Breast epithelium (tissue), 4 donors: ENCODE measurements around the gene PI16. TPM values are rescaled to one million over a fixed set of nuclear protein-coding genes. Genes with fewer than 3 reads are reported as not detected.
"Not testable (repeated sequence)": the region's sequence is repeated elsewhere in the genome, so short reads cannot be mapped to it uniquely, and the experiment has no call there.

Experiments used
- DNase-seq, 2 donors: peaks; one replicate each; pipeline ENCODE4 v3.0.0-alpha.2; 2019; ENCODE audit warnings: low spot score in 2 of 2
- H3K27ac ChIP-seq, 2 donors: fragments of 200-600 bp; sonication (generic) in 1 of 2; one replicate each; pipeline ENCODE4 v1.5.1; 2016 to 2019; ENCODE audit warnings: mild to moderate bottlenecking in 1 of 2
- H3K27me3 ChIP-seq, 2 donors: fragments of 200-600 bp; sonication (generic) in 1 of 2; one replicate each; pipeline versions ENCODE4 v1.5.1 to v1.6.0; 2017 to 2019; ENCODE audit warnings: control low read depth in 1 of 2, mild to moderate bottlenecking in 1 of 2
- H3K36me3 ChIP-seq: fragments of 200-600 bp; one replicate; pipeline ENCODE4 v1.5.1; 2019
- H3K4me1 ChIP-seq, 2 donors: fragments of 200-600 bp; sonication (generic); one replicate each; pipeline ENCODE4 v1.5.1; 2016 to 2019; ENCODE audit warnings: control low read depth in 1 of 2
- H3K4me3 ChIP-seq, 3 donors: fragments of 200-600 bp; sonication (generic); 1 replicate in 2 of 3; 2 replicates in 1 of 3; pipeline ENCODE4 v1.5.1; 2016 to 2019; ENCODE audit warnings: mild to moderate bottlenecking in 3 of 3, moderate library complexity in 2 of 3
- H3K9me3 ChIP-seq, 2 donors: fragments of 200-600 bp; sonication (generic) in 1 of 2; one replicate each; pipeline ENCODE4 v1.5.1; 2016 to 2019; ENCODE audit warnings: control low read depth in 1 of 2
- CTCF ChIP-seq, 3 donors: fragments of 450-650 bp; IDR thresholded peaks; one replicate each; pipeline ENCODE4 v1.5.1; 2016 to 2017; ENCODE audit warnings: antibody characterized with exemption in 3 of 3, mild to moderate bottlenecking in 3 of 3, moderate library complexity in 3 of 3
- POLR2A ChIP-seq: fragments of 450-650 bp; IDR thresholded peaks from one replicate; pipeline ENCODE4 v1.6.1; 2016; ENCODE audit warnings: antibody characterized with exemption, mild to moderate bottlenecking, moderate library complexity
- POLR2AphosphoS5 ChIP-seq, 3 donors: sonication (generic); formaldehyde crosslinking; IDR thresholded peaks; one replicate each; pipeline ENCODE4 v1.6.1; 2017; ENCODE audit warnings: antibody characterized with exemption in 3 of 3
- intact Hi-C: fragments of 100-400 bp; cut with DNase I; formaldehyde crosslinking; loops from one replicate; pipeline ENCODE4 v1.15.1; 2023; ENCODE audit warnings: low total_unique reads
- total RNA-seq, 3 donors: library from RNA; depleted of rRNA; stranded (reverse); fragments of >200 nt; gene quantifications; one replicate each; pipeline ENCODE4 v1.1.0, GENCODE V29; 2016

Gene PI16
- total RNA-seq, 3 donors from 2014 or later: 2.8 to 14.9 (median 5.2) TPM

- TF ChIP-seq POLR2AphosphoS5 (IDR thresholded peaks at IDR 0.05): no peak
- TF ChIP-seq CTCF (IDR thresholded peaks at IDR 0.05): peak in 1 of 3 donors; percentile 3
- DNase-seq: no peak
- H3K27me3 ChIP-seq: no peaks in the 10 kb centered on the region
- peaks cover 3 to 17% of the 10 kb centered on the region in 2 donors for H3K4me1 ChIP-seq
- H3K9me3 ChIP-seq: no peaks in the 10 kb centered on the region
- peak overlapping the region; percentile 98 to 100 (median 99) for H3K4me3 ChIP-seq
- no peaks in the 10 kb centered on the region for H3K36me3 ChIP-seq
- H3K27ac ChIP-seq: peak overlapping the region; percentile 96
- intact Hi-C loops: no loop called here
These were observed 32.1 kb downstream of the PI16 start for GRCh38 chr6:36986704-36987047.

- Histone ChIP-seq H3K27me3 (no peaks in the 10 kb centered on the region), H3K36me3 (no peaks in the 10 kb centered on the region), H3K4me1 (peaks cover 0 to 11% of the 10 kb centered on the region in 2 donors), H3K4me3 (no peak overlapping the region), H3K9me3 (no peaks in the 10 kb centered on the region), H3K27ac (no peak overlapping the region)
- TF ChIP-seq CTCF (IDR thresholded peaks at IDR 0.05) (no peak), POLR2AphosphoS5 (IDR thresholded peaks at IDR 0.05) (no peak), POLR2A (no peak)
- DNase-seq: no peak
- intact Hi-C loops: no loop called here
These were observed 34.7 kb downstream of the PI16 start for GRCh38 chr6:36989264-36989663.

- H3K4me1 ChIP-seq, H3K9me3 ChIP-seq, H3K36me3 ChIP-seq, H3K4me3 ChIP-seq, H3K27ac ChIP-seq, intact Hi-C loops, H3K27me3 ChIP-seq, DNase-seq: not testable (repeated sequence)
These were observed 35.9 kb downstream of the PI16 start for GRCh38 chr6:36990401-36990800.

GRCh38 chr6:36997811-36998722 is 43.5 kb downstream of the PI16 start:
- Histone ChIP-seq H3K36me3 (no peaks in the 10 kb centered on the region), H3K9me3 (no peaks in the 10 kb centered on the region), H3K4me1 (no peaks in the 10 kb centered on the region), H3K4me3 (peak overlapping the region in 1 of 3 donors; percentile 15), H3K27ac (peak overlapping the region; percentile 86 to 91), H3K27me3 (no peaks in the 10 kb centered on the region)
- peak in 1 of 3 donors; percentile 29 for TF ChIP-seq POLR2AphosphoS5 (IDR thresholded peaks at IDR 0.05)
- no peak for TF ChIP-seq POLR2A
- no peak for TF ChIP-seq CTCF (IDR thresholded peaks at IDR 0.05)
- intact Hi-C loops: no loop called here
- peak in 1 of 2 donors; percentile 67 for DNase-seq

GRCh38 chr6:36998723-36999038 is 44.1 kb downstream of the PI16 start:
- no peak for DNase-seq
- Histone ChIP-seq H3K27ac (peak overlapping the region; percentile 86 to 91), H3K36me3 (no peaks in the 10 kb centered on the region), H3K4me1 (no peaks in the 10 kb centered on the region), H3K4me3 (peak overlapping the region in 1 of 3 donors; percentile 15), H3K27me3 (no peaks in the 10 kb centered on the region), H3K9me3 (no peaks in the 10 kb centered on the region)
- intact Hi-C loops: no loop called here
- peak in 1 of 3 donors; percentile 48 for TF ChIP-seq POLR2AphosphoS5 (IDR thresholded peaks at IDR 0.05)
- no peak for TF ChIP-seq POLR2A

- peak overlapping the region; percentile 86 to 91 for H3K27ac ChIP-seq
- H3K4me1 ChIP-seq: no peaks in the 10 kb centered on the region
- H3K27me3 ChIP-seq: no peaks in the 10 kb centered on the region
- intact Hi-C loops: no loop called here
- TF ChIP-seq CTCF (IDR thresholded peaks at IDR 0.05): no peak
- no peak for DNase-seq
- H3K4me3 ChIP-seq: no peak overlapping the region
- H3K36me3 ChIP-seq: no peaks in the 10 kb centered on the region
- H3K9me3 ChIP-seq: no peaks in the 10 kb centered on the region
These were observed 44.7 kb downstream of the PI16 start for GRCh38 chr6:36999061-36999750.
